DOHH2 (cell line): Measurements from ENCODE around the gene KIAA1549.

ENCODE experiments used
- H3F3A ChIP-seq: fragments of 200-600 bp; sonication (generic), shearing (Covaris generic); 2 replicates; pipeline ENCODE4 v1.6.0; 2016; ENCODE audit warnings: antibody characterized with exemption, mild to moderate bottlenecking; ENCODE audit not compliant: control insufficient read depth, insufficient read depth
- H3K27ac ChIP-seq: fragments of 200-600 bp; sonication (generic); 2 replicates; pipeline ENCODE4 v1.5.1; 2014; ENCODE audit warnings: low read depth, mild to moderate bottlenecking, low read length, moderate library complexity
- H3K27me3 ChIP-seq: fragments of 200-600 bp; sonication (generic); 2 replicates; pipeline ENCODE4 v1.6.1; 2014; ENCODE audit warnings: mild to moderate bottlenecking, low read length, mixed read lengths; ENCODE audit not compliant: control insufficient read depth
- H3K36me3 ChIP-seq: fragments of 200-600 bp; sonication (generic); 2 replicates; pipeline ENCODE4 v1.6.1; 2014; ENCODE audit warnings: mild to moderate bottlenecking, low read length, moderate library complexity, mixed read lengths; ENCODE audit not compliant: control insufficient read depth
- H3K4me1 ChIP-seq: fragments of 200-600 bp; sonication (generic); 2 replicates; pipeline ENCODE4 v1.6.1; 2014; ENCODE audit warnings: mild to moderate bottlenecking, low read length, mixed read lengths; ENCODE audit not compliant: control insufficient read depth
- H3K4me2 ChIP-seq: fragments of 200-600 bp; sonication (generic); 2 replicates; pipeline ENCODE4 v1.6.0; 2014; ENCODE audit warnings: mild to moderate bottlenecking, low read length, moderate library complexity
- H3K4me3 ChIP-seq: fragments of 200-600 bp; sonication (generic); 2 replicates; pipeline ENCODE4 v1.5.1; 2014; ENCODE audit warnings: mild to moderate bottlenecking, low read length, mixed read lengths
- H3K79me2 ChIP-seq: fragments of 200-600 bp; sonication (generic); 2 replicates; pipeline ENCODE4 v1.6.1; 2014; ENCODE audit warnings: mild to moderate bottlenecking, low read length, mixed read lengths; ENCODE audit not compliant: control insufficient read depth
- H3K9me2 ChIP-seq: fragments of 200-600 bp; sonication (generic); replicated peaks from 2 replicates; pipeline ENCODE4 v1.6.1; 2014; ENCODE audit warnings: mild to moderate bottlenecking, low read length, mixed read lengths; ENCODE audit not compliant: control insufficient read depth
- H3K9me3 ChIP-seq: fragments of 200-600 bp; sonication (generic); 2 replicates; pipeline ENCODE4 v1.6.1; 2014; ENCODE audit warnings: antibody characterized with exemption, low read length, mixed read lengths; ENCODE audit not compliant: control insufficient read depth, insufficient read depth
- H4K20me1 ChIP-seq: fragments of 200-600 bp; sonication (generic); 2 replicates; pipeline ENCODE4 v1.6.0; 2014; ENCODE audit warnings: low read depth, mild to moderate bottlenecking, antibody characterized with exemption, low read length, moderate library complexity; ENCODE audit not compliant: control insufficient read depth, insufficient read depth
- EZH2phosphoT487 ChIP-seq: fragments of 200-600 bp; sonication (generic); IDR thresholded peaks from 2 replicates; pipeline ENCODE4 v1.6.1; 2017; ENCODE audit warnings: borderline replicate concordance, mild to moderate bottlenecking, antibody characterized with exemption, low read length, moderate library complexity, mixed read lengths
- TF ChIP-seq, protein P1 (sequence below): fragments of 200-600 bp; sonication (generic); IDR thresholded peaks from one replicate; pipeline ENCODE4 v1.5.1; 2014; ENCODE audit warnings: antibody characterized with exemption, mild to moderate bottlenecking, low read depth, low read length; ENCODE audit not compliant: poor library complexity, severe bottlenecking

The KIAA1549 gene

DNA sequence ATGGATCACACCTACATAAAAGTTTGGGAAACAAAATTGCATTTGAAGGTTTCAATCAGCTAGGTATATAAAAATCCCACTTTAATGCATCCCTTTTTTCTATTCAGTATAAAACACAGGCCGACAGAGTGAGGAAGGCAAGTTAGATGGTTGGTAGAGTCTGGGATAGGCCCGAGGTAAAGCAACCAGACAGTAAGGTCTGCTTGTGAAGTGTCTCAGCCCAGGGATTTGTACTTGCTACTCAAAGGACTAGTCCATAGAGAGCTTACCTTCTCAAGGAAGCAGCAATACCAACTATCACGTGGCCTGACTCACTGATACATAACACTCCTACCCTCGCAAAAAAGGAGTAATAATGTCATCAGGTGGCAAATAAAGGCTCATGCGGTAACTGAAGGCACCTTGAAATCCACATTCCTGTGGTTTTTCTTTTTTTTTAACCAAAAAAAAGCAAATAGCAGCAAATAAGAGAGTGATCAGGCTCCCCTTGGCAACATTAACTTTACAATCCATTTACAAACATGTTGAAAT is 127.0 kb downstream of the KIAA1549 start:
- no peak overlapping the region for H3K4me2 ChIP-seq

DNA sequence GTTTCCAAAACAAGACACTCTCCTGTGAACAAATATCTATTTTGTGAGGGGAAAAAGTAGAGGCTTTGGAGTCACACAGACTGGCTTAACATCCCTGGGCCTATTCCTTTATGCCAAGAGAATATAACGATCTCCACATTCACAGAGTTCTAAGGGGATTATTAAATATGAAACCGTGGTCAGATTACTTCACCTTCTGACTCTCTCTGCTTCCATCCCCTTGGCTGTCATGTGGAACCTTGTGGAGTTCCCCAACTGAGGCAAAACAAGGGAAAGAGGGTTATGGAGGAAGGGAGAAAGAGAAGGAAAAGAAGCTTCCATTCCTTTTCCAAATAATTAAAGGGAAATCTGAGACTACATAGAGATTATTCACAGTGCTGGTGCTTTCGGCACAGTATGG is 127.7 kb downstream of the KIAA1549 start:
- Histone ChIP-seq H4K20me1 (no peaks in the 10 kb centered on the region), H3K27ac (no peak overlapping the region)
- no peak for TF ChIP-seq EZH2phosphoT487
- TF ChIP-seq, protein P1, sequence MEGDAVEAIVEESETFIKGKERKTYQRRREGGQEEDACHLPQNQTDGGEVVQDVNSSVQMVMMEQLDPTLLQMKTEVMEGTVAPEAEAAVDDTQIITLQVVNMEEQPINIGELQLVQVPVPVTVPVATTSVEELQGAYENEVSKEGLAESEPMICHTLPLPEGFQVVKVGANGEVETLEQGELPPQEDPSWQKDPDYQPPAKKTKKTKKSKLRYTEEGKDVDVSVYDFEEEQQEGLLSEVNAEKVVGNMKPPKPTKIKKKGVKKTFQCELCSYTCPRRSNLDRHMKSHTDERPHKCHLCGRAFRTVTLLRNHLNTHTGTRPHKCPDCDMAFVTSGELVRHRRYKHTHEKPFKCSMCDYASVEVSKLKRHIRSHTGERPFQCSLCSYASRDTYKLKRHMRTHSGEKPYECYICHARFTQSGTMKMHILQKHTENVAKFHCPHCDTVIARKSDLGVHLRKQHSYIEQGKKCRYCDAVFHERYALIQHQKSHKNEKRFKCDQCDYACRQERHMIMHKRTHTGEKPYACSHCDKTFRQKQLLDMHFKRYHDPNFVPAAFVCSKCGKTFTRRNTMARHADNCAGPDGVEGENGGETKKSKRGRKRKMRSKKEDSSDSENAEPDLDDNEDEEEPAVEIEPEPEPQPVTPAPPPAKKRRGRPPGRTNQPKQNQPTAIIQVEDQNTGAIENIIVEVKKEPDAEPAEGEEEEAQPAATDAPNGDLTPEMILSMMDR: no peak

More for the DNA sequence above, 127.0 kb downstream of the KIAA1549 start:
- Histone ChIP-seq H3K27me3 (peaks cover 18% of the 10 kb centered on the region; the same call in 1 of the 2 replicates), H4K20me1 (no peaks in the 10 kb centered on the region), H3K9me3 (no peaks in the 10 kb centered on the region), H3K36me3 (no peaks in the 10 kb centered on the region), H3K4me1 (no peaks in the 10 kb centered on the region), H3F3A (no peaks in the 10 kb centered on the region), H3K27ac (no peak overlapping the region), H3K4me3 (no peak overlapping the region), H3K9me2 (no peaks in the 10 kb centered on the region), H3K79me2 (no peaks in the 10 kb centered on the region)
- TF ChIP-seq EZH2phosphoT487: no peak
- TF ChIP-seq, protein P1: no peak

DNA sequence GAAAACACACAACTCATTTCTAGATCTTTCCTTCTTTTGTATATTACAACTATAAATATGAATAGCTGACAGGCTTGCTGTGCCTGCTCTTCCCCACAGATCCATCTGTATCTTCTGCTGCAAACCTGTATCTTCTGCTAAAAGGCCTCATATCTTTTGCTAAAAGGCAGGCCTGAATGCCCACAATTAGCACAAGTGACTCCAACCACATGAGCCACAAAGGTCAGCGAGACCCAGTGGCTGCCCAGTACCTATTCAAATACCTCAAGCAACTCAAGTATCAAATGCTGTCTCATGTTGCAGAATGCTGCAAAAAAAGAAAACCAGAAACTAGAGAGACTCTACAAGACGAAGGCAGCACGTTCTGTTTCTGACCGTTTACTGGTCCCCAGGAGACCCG is 128.7 kb downstream of the KIAA1549 start:
- TF ChIP-seq, protein P1: no peak
- TF ChIP-seq EZH2phosphoT487: no peak
- Histone ChIP-seq H3K27me3 (peaks cover 18% of the 10 kb centered on the region; the same call in 1 of the 2 replicates), H3K9me3 (no peaks in the 10 kb centered on the region), H4K20me1 (no peaks in the 10 kb centered on the region), H3K36me3 (no peaks in the 10 kb centered on the region), H3K4me3 (no peak overlapping the region), H3K4me2 (no peak overlapping the region), H3F3A (no peaks in the 10 kb centered on the region), H3K9me2 (no peaks in the 10 kb centered on the region), H3K27ac (no peak overlapping the region), H3K4me1 (no peaks in the 10 kb centered on the region), H3K79me2 (no peaks in the 10 kb centered on the region)

More for the DNA sequence above, 127.7 kb downstream of the KIAA1549 start:
- H3K27me3 ChIP-seq: peaks cover 18% of the 10 kb centered on the region; the same call in 1 of the 2 replicates
- H3K9me2 ChIP-seq: no peaks in the 10 kb centered on the region
- no peak overlapping the region for H3K4me3 ChIP-seq
- H3K4me2 ChIP-seq: no peak overlapping the region
- H3F3A ChIP-seq: no peaks in the 10 kb centered on the region
- H3K79me2 ChIP-seq: no peaks in the 10 kb centered on the region
- no peaks in the 10 kb centered on the region for H3K36me3 ChIP-seq
- H3K9me3 ChIP-seq: no peaks in the 10 kb centered on the region
- H3K4me1 ChIP-seq: no peaks in the 10 kb centered on the region
